ENCODE data around the gene ZFP82. TPM values are rescaled to one million over a fixed set of nuclear protein-coding genes. Genes with fewer than 3 reads are reported as not detected.
A peak's percentile ranks its signal among the peaks of the same experiment; 100 is the strongest.

ZFP82 gene
- total RNA-seq = 2.2 and 4.8 TPM in 2 replicates

GRCh38 chr19:36418287-36419001, at the start of gene ZFP82:
Gene ZFP82, minus strand, starts transcription at chr19:36418644. Its CDS starts 8,855 bp downstream, at chr19:36409789.
- DNase-seq (ENCODE audit: low read depth in 2 of 2) = peak; percentile 84 to 91

DNA sequence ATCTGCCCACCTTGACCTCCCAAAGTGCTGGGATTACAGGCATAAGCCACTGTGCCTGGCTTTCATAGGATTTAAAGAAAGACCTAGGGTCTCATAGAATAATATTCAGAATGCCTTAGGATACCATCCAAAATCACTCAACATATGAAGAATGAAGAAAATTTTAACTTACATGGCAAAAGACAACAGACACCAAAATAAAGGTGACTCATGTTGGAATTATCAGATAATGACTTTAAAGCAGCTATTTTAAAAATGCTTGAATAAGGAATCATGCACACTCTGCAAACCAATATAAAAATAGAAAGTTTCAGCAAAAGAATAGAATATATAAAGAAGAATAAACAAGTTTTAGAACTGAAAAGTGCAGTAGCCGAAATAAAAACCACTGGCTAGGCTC, 41.6 kb upstream of the ZFP82 start:
- no peak for DNase-seq (ENCODE audit: low read depth in 2 of 2)

DNA sequence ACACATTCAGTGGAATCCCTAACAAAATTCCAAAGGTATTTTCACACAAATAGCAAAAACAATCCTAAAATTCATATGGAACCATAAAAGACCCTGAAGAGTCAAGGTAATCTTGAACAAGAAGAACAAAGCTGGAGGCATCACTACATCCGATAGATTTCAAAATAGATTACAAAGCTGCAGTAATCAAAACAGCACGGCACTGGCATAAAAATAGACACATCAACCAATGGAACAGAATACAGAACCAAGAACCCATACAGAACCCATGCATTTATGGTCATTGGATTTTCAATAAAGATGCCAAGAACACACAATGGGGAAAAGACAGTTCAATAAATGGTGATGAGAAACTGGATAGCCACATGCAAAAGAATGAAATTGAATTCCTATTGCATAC, 38.4 kb upstream of the ZFP82 start:
- no peak for DNase-seq (ENCODE audit: low read depth in 2 of 2)

- DNase-seq (ENCODE audit: low read depth in 2 of 2) = no peak
These were observed 30.7 kb upstream of the ZFP82 start for GRCh38 chr19:36449059-36449670.

- DNase-seq (ENCODE audit: low read depth in 2 of 2) = no peak
These were observed 22.9 kb upstream of the ZFP82 start for GRCh38 chr19:36441339-36441738.

DNA sequence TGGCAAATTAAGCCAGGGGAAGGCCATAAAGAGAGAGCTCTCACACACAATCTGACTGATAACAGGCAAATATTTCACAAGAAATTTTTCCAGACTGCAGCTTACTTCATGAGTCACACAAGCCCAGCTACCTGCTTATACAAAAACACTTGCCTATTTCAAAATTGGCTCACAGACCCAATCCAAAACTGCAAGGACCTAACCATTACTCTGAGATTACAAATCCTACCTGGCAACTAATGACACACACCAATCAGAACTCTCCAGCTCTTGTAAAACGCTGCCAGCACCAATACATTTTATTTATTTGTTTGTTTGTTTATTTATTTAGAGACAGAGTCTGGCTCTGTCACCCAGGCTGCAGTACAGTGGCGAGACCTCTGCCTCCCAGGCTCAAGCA, 18.1 kb upstream of the ZFP82 start:
- peak; percentile 8 to 22 for DNase-seq (ENCODE audit: low read depth in 2 of 2)

DNA sequence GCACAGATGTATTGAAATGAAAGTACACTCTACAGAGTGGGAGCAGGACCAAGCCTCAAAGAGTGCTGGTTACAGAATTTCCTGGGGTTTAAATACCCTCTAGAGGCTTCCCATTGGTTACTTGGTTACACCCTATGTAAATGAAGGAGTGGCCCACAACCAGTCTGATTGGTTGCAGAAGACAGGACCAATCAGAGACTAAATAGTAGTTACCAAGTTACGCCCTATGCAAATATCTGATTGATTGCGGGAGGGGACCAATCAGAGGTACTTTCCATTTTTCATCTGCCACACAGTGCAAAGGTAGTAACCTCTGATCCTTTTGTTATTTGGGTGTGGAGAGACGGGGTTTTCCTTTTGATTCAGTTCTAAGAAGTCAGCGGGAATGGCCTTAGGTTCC, 5.5 kb upstream of the ZFP82 start:
- DNase-seq (ENCODE audit: low read depth in 2 of 2) = no peak

GRCh38 chr19:36421749-36422481, 3.5 kb upstream of the ZFP82 start:
- no peak for DNase-seq (ENCODE audit: low read depth in 2 of 2)

DNA sequence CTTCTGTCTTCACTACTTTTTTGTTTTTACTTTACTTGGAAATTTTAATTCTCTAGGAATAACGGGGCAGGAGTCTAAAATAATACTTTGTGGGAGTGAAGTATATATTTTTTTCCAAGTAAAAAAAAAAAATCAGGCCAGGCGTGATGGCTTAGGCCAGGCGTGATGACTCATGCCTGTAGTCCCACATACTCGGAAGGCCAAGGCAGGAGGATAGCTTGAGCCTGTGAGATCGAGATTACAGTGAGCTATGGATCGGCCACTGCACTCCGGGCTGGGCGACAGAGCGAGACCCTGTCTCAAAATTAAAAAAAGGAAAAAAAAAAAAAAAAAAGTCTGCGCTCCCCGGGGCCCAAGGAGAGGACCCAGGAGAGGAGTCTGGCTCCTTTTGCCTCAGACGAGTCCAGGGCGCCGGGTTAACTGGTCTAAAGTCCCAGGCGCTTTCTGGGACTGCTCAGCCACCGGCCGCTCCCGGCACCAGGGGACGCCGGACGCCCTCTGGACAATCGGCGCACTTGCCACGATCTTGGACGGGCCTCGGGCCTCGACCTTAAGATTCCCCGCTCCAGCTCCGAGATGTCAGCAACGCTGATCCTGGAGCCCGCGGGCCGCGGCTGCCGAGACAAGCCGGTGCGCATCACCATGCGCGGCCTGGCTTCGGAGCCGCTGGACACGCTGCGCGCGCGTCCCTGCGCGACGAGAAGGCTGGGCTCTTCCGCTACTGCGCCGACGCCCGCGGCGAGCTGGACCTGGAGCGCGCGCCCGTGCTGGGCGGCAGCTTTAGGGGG, 2.7 kb upstream of the ZFP82 start:
- DNase-seq (ENCODE audit: low read depth in 2 of 2) = peak; percentile 21 to 58

DNA sequence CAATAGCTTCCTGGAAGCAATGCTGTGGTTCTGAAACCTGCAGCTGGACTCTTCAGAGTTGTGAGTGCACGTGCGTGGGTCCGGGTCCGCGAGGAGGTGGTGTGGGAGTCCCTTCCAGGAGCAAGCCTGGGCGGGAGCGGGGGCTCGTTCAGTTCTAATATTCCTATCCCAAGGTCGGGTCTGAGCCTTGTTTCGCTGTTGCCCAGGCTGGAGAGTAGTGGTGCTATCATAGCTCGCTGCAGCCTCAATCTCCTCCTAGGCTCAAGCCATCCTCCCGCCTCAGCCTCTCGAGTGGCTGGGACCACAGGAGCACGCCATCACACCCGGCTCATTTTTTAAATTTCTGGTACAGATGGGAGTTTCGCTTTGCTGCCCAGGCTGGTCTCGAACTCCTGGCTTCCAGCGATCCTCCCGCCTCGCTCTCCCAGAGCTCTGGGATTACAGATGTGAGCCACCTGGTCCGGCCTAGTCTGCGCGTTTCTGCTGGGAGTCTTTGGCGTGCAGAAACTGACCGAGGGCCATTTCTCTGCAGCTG, 625 bp downstream of the ZFP82 start:
- DNase-seq (ENCODE audit: low read depth in 2 of 2) = no peak

GRCh38 chr19:36409841-36410240, 8.6 kb downstream of the ZFP82 start:
- no peak for DNase-seq (ENCODE audit: low read depth in 2 of 2)

DNA sequence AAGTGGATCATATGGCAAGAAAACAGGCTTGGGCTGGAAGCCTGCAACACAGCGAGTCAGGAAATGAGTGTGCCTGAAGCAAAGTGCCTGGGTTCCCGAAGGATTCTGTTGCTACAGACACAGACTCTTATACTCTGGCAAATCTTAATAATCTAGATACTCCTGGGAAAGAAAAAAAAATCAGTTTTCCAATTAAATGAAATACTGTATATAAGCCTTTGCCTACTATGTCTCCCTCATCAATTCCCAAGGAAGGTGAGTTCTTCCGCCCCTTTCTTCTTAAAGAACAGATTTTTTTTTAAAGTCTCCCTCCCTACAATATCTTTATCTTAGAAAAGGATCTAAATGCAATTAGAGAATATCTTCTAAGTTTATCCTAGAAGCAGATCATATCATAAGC, 10.3 kb downstream of the ZFP82 start:
- DNase-seq (ENCODE audit: low read depth in 2 of 2) = no peak

DNA sequence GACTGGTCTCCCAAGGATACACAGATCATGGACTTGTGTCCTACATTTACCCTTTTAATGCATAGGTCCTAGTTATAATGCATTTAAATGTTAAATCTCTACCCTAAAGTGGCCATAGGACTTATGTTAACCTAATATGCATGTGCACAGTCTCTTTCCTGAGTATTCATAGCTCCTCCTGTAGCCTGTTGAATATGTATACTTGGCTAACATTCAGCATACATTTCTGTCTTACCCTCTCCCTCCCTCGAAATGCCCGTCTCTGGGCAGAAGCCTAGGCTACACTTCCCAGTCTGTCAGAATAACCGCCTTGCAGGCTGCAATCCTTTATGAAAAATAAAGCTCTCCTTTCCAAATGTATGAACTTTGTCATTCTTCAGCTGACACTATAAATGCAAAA, 13.9 kb downstream of the ZFP82 start:
- no peak for DNase-seq (ENCODE audit: low read depth in 2 of 2)

DNA sequence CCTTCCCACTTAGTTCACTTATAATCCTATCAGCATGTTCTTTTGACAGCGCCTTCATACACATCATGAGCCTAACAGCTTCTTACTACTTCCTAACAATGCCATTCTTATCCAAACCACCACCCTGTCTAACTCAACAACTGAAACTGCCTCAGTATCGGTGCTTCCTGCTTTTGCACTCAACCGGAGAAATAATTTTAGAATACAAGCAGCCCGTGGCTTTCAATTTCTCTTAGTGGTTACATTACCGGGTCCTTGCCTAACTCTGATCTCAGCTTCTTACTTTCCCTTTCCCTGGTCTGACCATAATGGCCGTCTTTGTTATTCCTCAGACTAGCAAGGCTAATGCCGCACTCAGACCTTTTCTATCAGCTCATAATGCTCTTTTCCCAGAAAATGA, 17.0 kb downstream of the ZFP82 start:
- DNase-seq (ENCODE audit: low read depth in 2 of 2) = no peak

DNA sequence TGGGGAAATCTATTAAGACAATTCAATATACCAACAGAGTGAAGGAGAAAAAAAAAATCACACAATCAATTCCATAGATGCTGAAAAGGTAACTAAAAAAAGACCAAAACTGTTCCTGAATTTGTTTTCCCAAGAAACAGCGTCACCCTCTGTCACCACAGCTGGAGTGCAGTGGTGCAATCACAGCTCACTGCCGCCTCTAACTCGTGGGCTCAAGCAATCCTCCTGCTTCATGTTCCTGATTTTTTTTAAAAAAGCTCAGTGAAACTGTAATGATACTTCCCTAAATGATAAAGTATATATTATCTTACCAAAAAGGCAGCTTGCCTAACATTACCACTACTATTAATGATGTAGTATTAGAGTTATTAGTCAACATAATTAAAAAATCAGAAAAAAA, 19.9 kb downstream of the ZFP82 start:
- no peak for DNase-seq (ENCODE audit: low read depth in 2 of 2)

GRCh38 chr19:36392916-36393673, 25.3 kb downstream of the ZFP82 start:
- DNase-seq (ENCODE audit: low read depth in 2 of 2) = no peak

DNA sequence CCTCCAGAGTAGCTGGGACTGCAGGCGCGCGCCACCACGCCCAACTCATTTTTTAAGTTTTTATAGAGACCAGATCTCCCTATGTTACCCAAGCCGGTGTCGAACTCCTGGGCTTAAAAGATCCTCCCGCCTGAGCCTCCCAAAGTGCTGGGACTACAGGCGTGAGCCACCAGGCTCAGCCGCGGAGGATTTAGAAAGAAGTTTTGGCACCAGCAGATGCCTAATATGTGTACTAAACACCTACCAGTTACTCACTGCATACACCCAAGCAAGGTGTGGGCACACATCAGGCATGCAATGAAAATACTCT, 39.0 kb downstream of the ZFP82 start:
- no peak for DNase-seq (ENCODE audit: low read depth in 2 of 2)

DNA sequence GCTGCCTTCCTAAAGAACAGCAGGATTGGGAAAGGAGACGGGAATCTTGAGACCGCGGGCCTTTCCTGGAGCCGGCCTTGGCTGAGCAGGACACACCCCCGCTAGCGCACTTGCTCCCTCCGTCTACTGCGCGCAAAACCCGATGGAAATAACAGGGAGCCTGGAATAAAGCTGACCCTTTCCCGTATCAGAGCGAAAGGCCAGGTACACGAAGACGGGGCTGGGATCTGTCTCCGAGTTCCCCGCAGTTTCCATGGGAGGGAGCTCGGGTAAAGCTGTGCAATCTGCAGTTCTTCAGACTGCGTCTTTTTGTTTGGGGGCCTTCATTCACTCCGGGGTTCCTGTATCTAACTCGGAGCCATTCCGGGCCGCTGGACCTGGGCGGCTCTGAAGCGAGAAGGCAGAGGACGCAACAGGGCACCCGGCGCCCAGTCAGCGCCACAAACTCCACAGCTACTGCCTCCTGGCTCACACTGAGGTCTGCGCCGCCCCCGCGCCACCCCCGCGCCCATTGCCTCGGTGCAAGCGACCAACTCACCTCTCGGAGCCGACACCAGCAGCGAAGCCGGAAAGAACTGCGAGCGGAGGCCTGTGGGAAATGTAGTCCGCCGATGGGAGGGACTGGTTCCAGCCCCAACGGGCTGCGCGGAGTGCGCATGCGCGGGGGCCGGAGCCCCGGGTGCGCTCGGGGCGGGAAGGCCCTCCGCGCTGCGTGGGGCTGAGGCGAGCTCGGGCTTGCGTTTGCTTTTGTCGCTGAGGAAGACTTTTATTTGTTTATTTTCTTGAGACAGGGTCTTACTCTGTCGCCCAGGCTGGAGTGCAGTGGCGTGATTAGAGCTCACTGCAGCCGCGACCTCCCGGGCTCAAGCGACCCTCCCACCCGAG, 39.6 kb downstream of the ZFP82 start, which contains the start of gene ZFP14:
Gene ZFP14, minus strand, starts transcription at position 577 of the 885 bp plus-strand sequence. CDS start 11,309 bp downstream, outside the sequence.
- DNase-seq (ENCODE audit: low read depth in 2 of 2) = peak; percentile 94 to 96

DNA sequence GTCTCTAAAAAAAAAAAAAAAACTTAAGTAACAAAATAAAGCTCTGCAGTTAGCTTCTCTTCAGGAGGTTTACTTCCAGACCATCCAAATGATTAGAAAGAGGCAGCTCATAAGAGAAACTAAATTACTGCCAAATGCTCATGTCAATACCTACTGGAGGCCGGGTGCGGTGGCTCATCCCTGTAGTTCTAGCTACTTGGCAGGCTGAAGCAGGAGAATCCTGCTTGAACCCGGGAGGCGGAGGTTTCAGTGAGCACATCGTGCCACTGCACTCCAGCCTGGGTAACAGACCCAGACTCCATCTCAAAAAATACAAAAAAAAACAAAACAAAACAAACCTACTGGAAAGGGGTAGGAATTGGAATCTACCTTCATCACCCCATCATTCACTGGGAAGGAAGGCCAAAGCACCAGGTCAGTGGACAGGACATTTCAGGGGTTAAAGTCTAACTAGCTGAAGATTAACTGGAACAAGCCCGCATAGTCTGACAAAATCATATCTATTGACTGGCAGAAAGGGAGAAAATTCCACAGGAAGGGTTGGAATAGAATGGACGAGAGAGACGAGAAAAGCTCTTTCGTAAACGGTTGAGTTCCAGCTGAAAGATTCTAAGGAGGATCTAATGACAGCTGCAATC, 40.8 kb downstream of the ZFP82 start:
- no peak for DNase-seq (ENCODE audit: low read depth in 2 of 2)
